GM12878 (cell line): ENCODE data around the gene WFS1. TPM values are rescaled to one million over a fixed set of nuclear protein-coding genes. Genes with fewer than 3 reads are reported as not detected.

Experiments used
- ATAC-seq: fragments of 200-7000 bp; cut with Tn5 transposase; 3 replicates; pipeline ENCODE4 v1.9.1; 2020; ENCODE audit warnings: mild to moderate bottlenecking, moderate library complexity
- BruUV-seq: library from RNA; stranded (reverse); fragments of 400-500 nt; replicated peaks from 2 replicates; lab custom pipeline; 2021; lab: Mats Ljungman, UMichigan
- CTCF ChIA-PET: fragments of 300-600 bp; sonication (Branson Sonifier 250); formaldehyde crosslinking; extraction: SDS; loops from one replicate; lab custom pipeline; 2021; ENCODE audit warnings: inconsistent platforms; lab: Yijun Ruan, JAX
- POLR2A ChIA-PET: fragments of 350-600 bp; formaldehyde crosslinking; extraction: SDS; loops from one replicate; lab custom pipeline; 2021; ENCODE audit warnings: inconsistent platforms; lab: Charles Lee
- RAD21 ChIA-PET: fragments of 300-600 bp; sonication (Branson Sonifier 250); formaldehyde crosslinking; loops from one replicate; lab custom pipeline; 2023; ENCODE audit warnings: antibody characterized with exemption; ENCODE audit not compliant: unreplicated experiment; lab: Charles Lee
- SMC1A ChIA-PET: fragments of 300-600 bp; sonication (Branson Sonifier 250); formaldehyde crosslinking; loops from one replicate; lab custom pipeline; 2023; ENCODE audit not compliant: unreplicated experiment, uncharacterized antibody; lab: Charles Lee
- DNase-seq: peaks from one replicate; pipeline ENCODE4 v3.0.0-alpha.2; 2011; ENCODE audit warnings: low read depth, low spot score
- FAIRE-seq: peaks from 3 replicates; lab custom pipeline; 2011; peaks lifted over from hg19 to GRCh38; lab: Jason Lieb, UNC
- H2AFZ ChIP-seq: 2 replicates; pipeline ENCODE4 v1.6.0; 2011; ENCODE audit warnings: low read depth, low read length, control low read depth; ENCODE audit not compliant: control insufficient read depth
- H3K27ac ChIP-seq: 2 replicates; pipeline ENCODE4 v1.5.1; 2011; ENCODE audit warnings: control low read depth; ENCODE audit not compliant: control insufficient read depth, insufficient read depth
- H3K27me3 ChIP-seq, 2 experiments: replicated peaks in 1 of 2; 2 replicates each; pipeline versions ENCODE4 v1.6.0 to v1.6.1; 2011; ENCODE audit warnings: low read length in 1 of 2; ENCODE audit not compliant: control insufficient read depth in 2 of 2, insufficient read depth in 2 of 2
- H3K36me3 ChIP-seq, 2 experiments: 2 replicates each; pipeline ENCODE4 v1.5.1; 2011; ENCODE audit warnings: low read length in 1 of 2; ENCODE audit not compliant: control insufficient read depth in 2 of 2, insufficient read depth in 2 of 2
- H3K4me1 ChIP-seq: 2 replicates; pipeline ENCODE4 v1.6.1; 2011; ENCODE audit warnings: mild to moderate bottlenecking, low read length, moderate library complexity, mixed read lengths; ENCODE audit not compliant: control insufficient read depth, insufficient read depth
- H3K4me2 ChIP-seq: 2 replicates; pipeline ENCODE4 v1.6.0; 2011; ENCODE audit warnings: control low read depth; ENCODE audit not compliant: control insufficient read depth, insufficient read depth
- H3K4me3 ChIP-seq: fragments of 200-600 bp; sonication (generic); 2 replicates; pipeline ENCODE4 v1.5.1; 2016
- H3K79me2 ChIP-seq: 2 replicates; pipeline ENCODE4 v1.6.0; 2011; ENCODE audit warnings: low read length; ENCODE audit not compliant: control insufficient read depth, insufficient read depth
- H3K9ac ChIP-seq: 2 replicates; pipeline ENCODE4 v1.8.0; 2011; ENCODE audit warnings: low read length, control low read depth, mixed read lengths; ENCODE audit not compliant: control insufficient read depth, insufficient read depth
- H3K9me3 ChIP-seq: replicated peaks from 3 replicates; pipeline ENCODE4 v1.5.1; 2011; ENCODE audit warnings: mild to moderate bottlenecking, low read length; ENCODE audit not compliant: control insufficient read depth, insufficient read depth
- H4K20me1 ChIP-seq: 2 replicates; pipeline ENCODE4 v1.6.0; 2011; ENCODE audit not compliant: control insufficient read depth, insufficient read depth
- BCL11A ChIP-seq: IDR thresholded peaks from 2 replicates; pipeline ENCODE4 v1.6.1; 2011; ENCODE audit warnings: low read depth, low read length
- JUND ChIP-seq: IDR thresholded peaks from 2 replicates; pipeline ENCODE4 v1.6.1; 2012; ENCODE audit warnings: low read depth, mild to moderate bottlenecking, low read length, improper control_type of control experiment, moderate library complexity
- KAT2A ChIP-seq: conservative IDR thresholded peaks from 2 replicates; pipeline ENCODE4 v1.6.1; 2011; ENCODE audit warnings: low read depth, low read length; ENCODE audit not compliant: control insufficient read depth
- MYC ChIP-seq: IDR thresholded peaks from 2 replicates; pipeline ENCODE4 v1.6.1; 2011; ENCODE audit warnings: mild to moderate bottlenecking, low read length, moderate library complexity, inconsistent platforms; ENCODE audit not compliant: insufficient read depth, insufficient replicate concordance, insufficient read length, severe bottlenecking
- NFXL1 ChIP-seq: fragments of 450-650 bp; IDR thresholded peaks from 2 replicates; pipeline ENCODE4 v1.6.1; 2017; ENCODE audit warnings: antibody characterized with exemption, mild to moderate bottlenecking, borderline replicate concordance
- NFYB ChIP-seq: IDR thresholded peaks from 2 replicates; pipeline ENCODE4 v1.6.1; 2011; ENCODE audit warnings: low read depth, mild to moderate bottlenecking, low read length, improper control_type of control experiment, moderate library complexity; ENCODE audit not compliant: insufficient read depth
- POLR2AphosphoS5 ChIP-seq: IDR thresholded peaks from 2 replicates; pipeline ENCODE4 v1.6.1; 2011; ENCODE audit warnings: mild to moderate bottlenecking, low read length, inconsistent platforms
- RB1 ChIP-seq: fragments of 450-650 bp; formaldehyde crosslinking; IDR thresholded peaks from 2 replicates; pipeline ENCODE4 v1.6.1; 2017; ENCODE audit warnings: mild to moderate bottlenecking, borderline replicate concordance
- SIX5 ChIP-seq: IDR thresholded peaks from 2 replicates; pipeline ENCODE4 v1.6.1; 2011; ENCODE audit warnings: mild to moderate bottlenecking, low read depth, low read length, moderate library complexity; ENCODE audit not compliant: severe bottlenecking
- SMC3 ChIP-seq: IDR thresholded peaks from 2 replicates; pipeline ENCODE4 v1.6.1; 2011; ENCODE audit warnings: low read length, improper control_type of control experiment, borderline replicate concordance
- YY1 ChIP-seq: IDR thresholded peaks from 2 replicates; pipeline ENCODE4 v1.6.1; 2011; ENCODE audit warnings: low read depth, mild to moderate bottlenecking, low read length
- ZSCAN29 ChIP-seq: fragments of 450-650 bp; IDR thresholded peaks from 2 replicates; pipeline ENCODE4 v1.6.1; 2017; ENCODE audit warnings: mild to moderate bottlenecking, moderate library complexity
- WGBS: methylation state at CpG from one replicate; pipeline ENCODE4 v1.1.6; 2016; ENCODE audit warnings: low lambda C conversion rate; ENCODE audit not compliant: insufficient replicate concordance, insufficient coverage; ENCODE audit errors: missing lambda C conversion rate; 5-methylcytosine and 5-hydroxymethylcytosine counted together
- in situ Hi-C: fragments of 300-500 bp; cut with MboI; formaldehyde crosslinking; loops from 9 replicates; pipeline ENCODE4 v1.14.3; 2018; ENCODE audit warnings: mixed read lengths
- intact Hi-C: fragments of 100-400 bp; cut with micrococcal nuclease; formaldehyde crosslinking; loops from one replicate; pipeline ENCODE4 v1.14.2; 2022; ENCODE audit not compliant: unreplicated experiment
- polyA plus RNA-seq, 11 experiments: library from polyadenylated mRNA; depleted of rRNA in 4 of 11; unstranded in 6 of 11; stranded (reverse) in 5 of 11; fragments of >200 nt; fragmentation: Nextera tagmentation in 4 of 11; fragmentation: Illumina TruSeq in 1 of 11; extraction: Ambion mirVana in 4 of 11; extraction: Trizol in 1 of 11; gene quantifications; 1 replicate in 1 of 11; 2 replicates in 10 of 11; pipeline versions ENCODE4 v1.2.1 to v1.2.3, GENCODE V29; 2011 to 2016; ENCODE audit warnings: inconsistent platforms in 2 of 11, missing spikeins in 2 of 11, low read depth in 1 of 11
- total RNA-seq, 4 experiments: library from RNA; depleted of rRNA in 3 of 4; stranded (reverse); fragments of >200 nt in 3 of 4; fragmentation: Illumina TruSeq in 1 of 4; extraction: Trizol in 1 of 4; gene quantifications; 2 replicates each; pipeline versions ENCODE4 v1.2.1 to v1.2.3, GENCODE V29; 2013 to 2021
- TF ChIP-seq, protein P1 (sequence below): fragments of 450-650 bp; IDR thresholded peaks from 2 replicates; pipeline ENCODE4 v1.6.1; 2017; ENCODE audit warnings: borderline replicate concordance

Gene WFS1
- total and polyA plus RNA-seq, 10 of the 15 experiments (the other 5 are each of a cell fraction or from before 2014, with no cell fraction given) = 0.31 to 4.7 (median 2.0) TPM

DNA sequence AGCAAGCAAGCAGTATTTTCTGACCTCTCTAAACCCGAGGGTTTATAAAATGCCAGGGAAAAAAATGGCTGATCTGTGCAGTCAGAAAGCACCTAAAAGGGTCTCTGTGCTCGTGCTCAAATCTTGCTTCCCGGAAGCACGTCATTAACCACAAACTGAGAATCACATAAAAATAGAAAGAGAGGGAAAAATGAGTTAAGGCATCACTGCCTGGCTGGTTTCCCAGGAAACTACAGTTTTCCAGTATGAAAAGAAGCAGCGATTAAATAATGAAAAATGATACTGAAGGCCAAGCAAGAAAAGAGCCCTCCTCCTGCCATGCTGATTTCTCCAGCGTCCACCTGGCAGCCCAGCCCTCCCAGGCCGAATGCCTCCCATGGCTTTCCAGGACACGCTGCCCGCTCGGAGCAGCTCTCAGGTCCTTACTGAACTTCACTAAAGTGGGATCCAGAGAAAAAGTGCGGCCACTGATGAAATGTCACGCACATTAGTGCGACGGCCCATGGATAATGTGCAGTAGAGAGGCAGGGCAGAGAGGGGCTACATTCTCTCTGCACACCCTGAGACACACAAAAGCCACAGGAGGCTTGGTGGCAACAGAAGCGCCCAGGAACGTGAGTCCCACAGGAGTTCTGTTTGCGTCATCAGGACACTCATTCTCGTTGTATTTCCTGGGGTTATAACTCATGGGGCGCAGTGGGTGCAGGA lies 80.4 kb downstream of the WFS1 start:
- SMC1A ChIA-PET = no interaction called here
- H3K9ac ChIP-seq = no peak overlapping the region
- no peak overlapping the region for H3K27ac ChIP-seq
- no peak overlapping the region for H3K4me3 ChIP-seq
- RAD21 ChIA-PET = no interaction called here
- in situ Hi-C loops = no loop called here
- ATAC-seq (no peak), FAIRE-seq (no peak), DNase-seq (no peak)
- no peak overlapping the region for H3K4me2 ChIP-seq
- no peaks in the 10 kb centered on the region for H3K79me2 ChIP-seq
- no peak overlapping the region for H2AFZ ChIP-seq
- CTCF ChIA-PET = no interaction called here
- intact Hi-C loops = no loop called here
- H3K9me3 ChIP-seq = no peaks in the 10 kb centered on the region
- H3K4me1 ChIP-seq = no peaks in the 10 kb centered on the region
- 42% methylated on average over 19 of the region's 19 CpGs for WGBS
- H3K27me3 ChIP-seq = peaks cover 0 to 3% of the 10 kb centered on the region in 2 experiments; a peak in 2 of 4 replicates
- POLR2A ChIA-PET = no interaction called here
- H4K20me1 ChIP-seq = 0 out of 2 replicates have a peak, but pooled peaks cover 3% of the 10 kb centered on the region
- TF ChIP-seq ZSCAN29 (no peak), NFYB (no peak), MYC (no peak), YY1 (no peak)
- no TSS peak for BruUV-seq
- H3K36me3 ChIP-seq = no peaks in the 10 kb centered on the region

GRCh38 chr4:6350646-6351045 lies 81.0 kb downstream of the WFS1 start:
- no TSS peak for BruUV-seq
- POLR2A ChIA-PET = no interaction called here
- no peaks in the 10 kb centered on the region for H3K9me3 ChIP-seq
- H3K4me3 ChIP-seq = no peak overlapping the region
- in situ Hi-C loops (no loop called here), intact Hi-C loops (no loop called here)
- ATAC-seq (no peak), FAIRE-seq (no peak), DNase-seq (no peak)
- peaks cover 0 to 3% of the 10 kb centered on the region in 2 experiments; a peak in 2 of 4 replicates for H3K27me3 ChIP-seq
- no peaks in the 10 kb centered on the region for H3K4me1 ChIP-seq
- no peak overlapping the region for H3K4me2 ChIP-seq
- WGBS = 44% methylated on average over 8 of the region's 8 CpGs
- 0 out of 2 replicates have a peak, but pooled peaks cover 3% of the 10 kb centered on the region for H4K20me1 ChIP-seq
- SMC1A ChIA-PET = no interaction called here
- no peaks in the 10 kb centered on the region for H3K36me3 ChIP-seq
- no peak overlapping the region for H3K9ac ChIP-seq
- no peak overlapping the region for H2AFZ ChIP-seq
- CTCF ChIA-PET = no interaction called here
- RAD21 ChIA-PET = no interaction called here
- no peaks in the 10 kb centered on the region for H3K79me2 ChIP-seq
- H3K27ac ChIP-seq = no peak overlapping the region
- TF ChIP-seq NFXL1 (no peak), SMC3 (no peak), POLR2AphosphoS5 (no peak), BCL11A (no peak), JUND (no peak), KAT2A (no peak), RB1 (no peak), SIX5 (no peak)
- TF ChIP-seq, protein P1, sequence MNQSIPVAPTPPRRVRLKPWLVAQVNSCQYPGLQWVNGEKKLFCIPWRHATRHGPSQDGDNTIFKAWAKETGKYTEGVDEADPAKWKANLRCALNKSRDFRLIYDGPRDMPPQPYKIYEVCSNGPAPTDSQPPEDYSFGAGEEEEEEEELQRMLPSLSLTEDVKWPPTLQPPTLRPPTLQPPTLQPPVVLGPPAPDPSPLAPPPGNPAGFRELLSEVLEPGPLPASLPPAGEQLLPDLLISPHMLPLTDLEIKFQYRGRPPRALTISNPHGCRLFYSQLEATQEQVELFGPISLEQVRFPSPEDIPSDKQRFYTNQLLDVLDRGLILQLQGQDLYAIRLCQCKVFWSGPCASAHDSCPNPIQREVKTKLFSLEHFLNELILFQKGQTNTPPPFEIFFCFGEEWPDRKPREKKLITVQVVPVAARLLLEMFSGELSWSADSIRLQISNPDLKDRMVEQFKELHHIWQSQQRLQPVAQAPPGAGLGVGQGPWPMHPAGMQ = no peak
